NCI-H1417 treated with DMSO at 0.1 percent for 48 hours (cell line): ENCODE results near the gene LYZ.

Source experiments
- DNase-seq: peaks from one replicate; lab custom pipeline; 2025; lab: John Stamatoyannopoulos, UW

The LYZ gene

GRCh38 chr12:69386921-69387320 lies 38.7 kb downstream of the LYZ start:
- no peak for DNase-seq

GRCh38 chr12:69388371-69388770 lies 40.2 kb downstream of the LYZ start:
- DNase-seq, result no peak

GRCh38 chr12:69389831-69390230 lies 41.6 kb downstream of the LYZ start:
- no peak for DNase-seq

GRCh38 chr12:69392179-69392928 lies 44.2 kb downstream of the LYZ start:
- no peak for DNase-seq

GRCh38 chr12:69396041-69396440 lies 47.9 kb downstream of the LYZ start:
- DNase-seq, result no peak

- DNase-seq, result no peak
These were observed 48.8 kb downstream of the LYZ start for GRCh38 chr12:69396963-69397362.

- no peak for DNase-seq
These were observed 49.8 kb downstream of the LYZ start for GRCh38 chr12:69397978-69398377.

- no peak for DNase-seq
These were observed 53.8 kb downstream of the LYZ start for GRCh38 chr12:69401940-69402339.
